ENCODE results near the gene GAREM1.

The GAREM1 gene

GRCh38 chr18:32319084-32319483 is 151.6 kb downstream of the GAREM1 start:
- no peaks in the 10 kb centered on the region for H3K4me1 ChIP-seq (ENCODE audit: control insufficient read depth in 1 of 2, insufficient read depth in 2 of 2, low read length in 2 of 2)
- no peak overlapping the region for H3K27ac ChIP-seq (ENCODE audit: low read depth, low read length)
- H3K27me3 ChIP-seq (ENCODE audit: control insufficient read depth in 1 of 2, insufficient read depth in 2 of 2, low read length in 2 of 2) = no peaks in the 10 kb centered on the region

GRCh38 chr18:32318581-32318980 is 152.1 kb downstream of the GAREM1 start:
- H3K4me3 ChIP-seq (ENCODE audit: low read depth in 1 of 2, low read length in 2 of 2) = no peak overlapping the region
- H3K4me1 ChIP-seq (ENCODE audit: control insufficient read depth in 1 of 2, insufficient read depth in 2 of 2, low read length in 2 of 2) = no peaks in the 10 kb centered on the region
- H3K9ac ChIP-seq (ENCODE audit: low read depth in 1 of 2, low read length in 2 of 2) = no peak overlapping the region
- no peak overlapping the region for H3K27ac ChIP-seq (ENCODE audit: low read depth, low read length)
- H3K9me3 ChIP-seq (ENCODE audit: control insufficient read depth in 1 of 2, low read length in 2 of 2) = no peaks in the 10 kb centered on the region
- H3K27me3 ChIP-seq (ENCODE audit: control insufficient read depth in 1 of 2, insufficient read depth in 2 of 2, low read length in 2 of 2) = no peaks in the 10 kb centered on the region
- no peaks in the 10 kb centered on the region for H3K36me3 ChIP-seq (ENCODE audit: control insufficient read depth in 1 of 2, insufficient read depth in 2 of 2, low read length in 2 of 2)

More at GRCh38 chr18:32319084-32319483, 151.6 kb downstream of the GAREM1 start:
- no peak overlapping the region for H3K4me3 ChIP-seq (ENCODE audit: low read depth in 1 of 2, low read length in 2 of 2)
- no peak overlapping the region for H3K9ac ChIP-seq (ENCODE audit: low read depth in 1 of 2, low read length in 2 of 2)
- H3K36me3 ChIP-seq (ENCODE audit: control insufficient read depth in 1 of 2, insufficient read depth in 2 of 2, low read length in 2 of 2) = no peaks in the 10 kb centered on the region
- H3K9me3 ChIP-seq (ENCODE audit: control insufficient read depth in 1 of 2, low read length in 2 of 2) = no peaks in the 10 kb centered on the region

- Histone ChIP-seq H3K4me3 (ENCODE audit: low read depth in 1 of 2, low read length in 2 of 2) (no peak overlapping the region), H3K27me3 (ENCODE audit: control insufficient read depth in 1 of 2, insufficient read depth in 2 of 2, low read length in 2 of 2) (no peaks in the 10 kb centered on the region), H3K9ac (ENCODE audit: low read depth in 1 of 2, low read length in 2 of 2) (no peak overlapping the region), H3K9me3 (ENCODE audit: control insufficient read depth in 1 of 2, low read length in 2 of 2) (no peaks in the 10 kb centered on the region), H3K36me3 (ENCODE audit: control insufficient read depth in 1 of 2, insufficient read depth in 2 of 2, low read length in 2 of 2) (no peaks in the 10 kb centered on the region), H3K27ac (ENCODE audit: low read depth, low read length) (no peak overlapping the region), H3K4me1 (ENCODE audit: control insufficient read depth in 1 of 2, insufficient read depth in 2 of 2, low read length in 2 of 2) (no peaks in the 10 kb centered on the region)
These were observed 153.0 kb downstream of the GAREM1 start for GRCh38 chr18:32317651-32318050.

- H3K27me3 ChIP-seq (ENCODE audit: control insufficient read depth in 1 of 2, insufficient read depth in 2 of 2, low read length in 2 of 2) = no peaks in the 10 kb centered on the region
- H3K36me3 ChIP-seq (ENCODE audit: control insufficient read depth in 1 of 2, insufficient read depth in 2 of 2, low read length in 2 of 2) = no peaks in the 10 kb centered on the region
- H3K4me3 ChIP-seq (ENCODE audit: low read depth in 1 of 2, low read length in 2 of 2) = no peak overlapping the region
- no peaks in the 10 kb centered on the region for H3K9me3 ChIP-seq (ENCODE audit: control insufficient read depth in 1 of 2, low read length in 2 of 2)
- H3K9ac ChIP-seq (ENCODE audit: low read depth in 1 of 2, low read length in 2 of 2) = no peak overlapping the region
- no peaks in the 10 kb centered on the region for H3K4me1 ChIP-seq (ENCODE audit: control insufficient read depth in 1 of 2, insufficient read depth in 2 of 2, low read length in 2 of 2)
- H3K27ac ChIP-seq (ENCODE audit: low read depth, low read length) = no peak overlapping the region
These were observed 154.8 kb downstream of the GAREM1 start for GRCh38 chr18:32315881-32316280.

- Histone ChIP-seq H3K9me3 (ENCODE audit: control insufficient read depth in 1 of 2, low read length in 2 of 2) (no peaks in the 10 kb centered on the region), H3K4me3 (ENCODE audit: low read depth in 1 of 2, low read length in 2 of 2) (no peak overlapping the region), H3K4me1 (ENCODE audit: control insufficient read depth in 1 of 2, insufficient read depth in 2 of 2, low read length in 2 of 2) (peaks cover 0 to 4% of the 10 kb centered on the region in 2 donors), H3K27me3 (ENCODE audit: control insufficient read depth in 1 of 2, insufficient read depth in 2 of 2, low read length in 2 of 2) (no peaks in the 10 kb centered on the region), H3K36me3 (ENCODE audit: control insufficient read depth in 1 of 2, insufficient read depth in 2 of 2, low read length in 2 of 2) (peaks cover 0 to 2% of the 10 kb centered on the region in 2 donors), H3K9ac (ENCODE audit: low read depth in 1 of 2, low read length in 2 of 2) (no peak overlapping the region), H3K27ac (ENCODE audit: low read depth, low read length) (no peak overlapping the region)
These were observed 159.9 kb downstream of the GAREM1 start for GRCh38 chr18:32310774-32311173.

- H3K9me3 ChIP-seq (ENCODE audit: control insufficient read depth in 1 of 2, low read length in 2 of 2) = no peaks in the 10 kb centered on the region
- H3K4me3 ChIP-seq (ENCODE audit: low read depth in 1 of 2, low read length in 2 of 2) = no peak overlapping the region
- H3K27me3 ChIP-seq (ENCODE audit: control insufficient read depth in 1 of 2, insufficient read depth in 2 of 2, low read length in 2 of 2) = no peaks in the 10 kb centered on the region
- H3K27ac ChIP-seq (ENCODE audit: low read depth, low read length) = no peak overlapping the region
- no peak overlapping the region for H3K9ac ChIP-seq (ENCODE audit: low read depth in 1 of 2, low read length in 2 of 2)
- peaks cover 0 to 2% of the 10 kb centered on the region in 2 donors for H3K36me3 ChIP-seq (ENCODE audit: control insufficient read depth in 1 of 2, insufficient read depth in 2 of 2, low read length in 2 of 2)
- H3K4me1 ChIP-seq (ENCODE audit: control insufficient read depth in 1 of 2, insufficient read depth in 2 of 2, low read length in 2 of 2) = peaks cover 0 to 4% of the 10 kb centered on the region in 2 donors
These were observed 160.6 kb downstream of the GAREM1 start for GRCh38 chr18:32310101-32310500.

GRCh38 chr18:32308493-32309120 is 162.1 kb downstream of the GAREM1 start:
- no peaks in the 10 kb centered on the region for H3K27me3 ChIP-seq (ENCODE audit: control insufficient read depth in 1 of 2, insufficient read depth in 2 of 2, low read length in 2 of 2)
- peaks cover 0 to 2% of the 10 kb centered on the region in 2 donors for H3K36me3 ChIP-seq (ENCODE audit: control insufficient read depth in 1 of 2, insufficient read depth in 2 of 2, low read length in 2 of 2)
- no peak overlapping the region for H3K9ac ChIP-seq (ENCODE audit: low read depth in 1 of 2, low read length in 2 of 2)
- no peaks in the 10 kb centered on the region for H3K9me3 ChIP-seq (ENCODE audit: control insufficient read depth in 1 of 2, low read length in 2 of 2)
- H3K4me3 ChIP-seq (ENCODE audit: low read depth in 1 of 2, low read length in 2 of 2) = no peak overlapping the region
- H3K27ac ChIP-seq (ENCODE audit: low read depth, low read length) = no peak overlapping the region
- H3K4me1 ChIP-seq (ENCODE audit: control insufficient read depth in 1 of 2, insufficient read depth in 2 of 2, low read length in 2 of 2) = peaks cover 0 to 4% of the 10 kb centered on the region in 2 donors

- no peaks in the 10 kb centered on the region for H3K27me3 ChIP-seq (ENCODE audit: control insufficient read depth in 1 of 2, insufficient read depth in 2 of 2, low read length in 2 of 2)
- H3K36me3 ChIP-seq (ENCODE audit: control insufficient read depth in 1 of 2, insufficient read depth in 2 of 2, low read length in 2 of 2) = no peaks in the 10 kb centered on the region
- H3K9ac ChIP-seq (ENCODE audit: low read depth in 1 of 2, low read length in 2 of 2) = no peak overlapping the region
- H3K9me3 ChIP-seq (ENCODE audit: control insufficient read depth in 1 of 2, low read length in 2 of 2) = no peaks in the 10 kb centered on the region
- H3K4me1 ChIP-seq (ENCODE audit: control insufficient read depth in 1 of 2, insufficient read depth in 2 of 2, low read length in 2 of 2) = peaks cover 4 to 7% of the 10 kb centered on the region in 2 donors
- H3K4me3 ChIP-seq (ENCODE audit: low read depth in 1 of 2, low read length in 2 of 2) = no peak overlapping the region
- H3K27ac ChIP-seq (ENCODE audit: low read depth, low read length) = no peak overlapping the region
These were observed 167.3 kb downstream of the GAREM1 start for GRCh38 chr18:32303400-32303799.

GRCh38 chr18:32302806-32303205 is 167.9 kb downstream of the GAREM1 start:
- Histone ChIP-seq H3K9me3 (ENCODE audit: control insufficient read depth in 1 of 2, low read length in 2 of 2) (no peaks in the 10 kb centered on the region), H3K9ac (ENCODE audit: low read depth in 1 of 2, low read length in 2 of 2) (no peak overlapping the region), H3K4me3 (ENCODE audit: low read depth in 1 of 2, low read length in 2 of 2) (no peak overlapping the region), H3K27ac (ENCODE audit: low read depth, low read length) (no peak overlapping the region), H3K27me3 (ENCODE audit: control insufficient read depth in 1 of 2, insufficient read depth in 2 of 2, low read length in 2 of 2) (no peaks in the 10 kb centered on the region), H3K4me1 (ENCODE audit: control insufficient read depth in 1 of 2, insufficient read depth in 2 of 2, low read length in 2 of 2) (peaks cover 10 to 12% of the 10 kb centered on the region in 2 donors), H3K36me3 (ENCODE audit: control insufficient read depth in 1 of 2, insufficient read depth in 2 of 2, low read length in 2 of 2) (no peaks in the 10 kb centered on the region)

- Histone ChIP-seq H3K4me3 (ENCODE audit: low read depth in 1 of 2, low read length in 2 of 2) (no peak overlapping the region), H3K27me3 (ENCODE audit: control insufficient read depth in 1 of 2, insufficient read depth in 2 of 2, low read length in 2 of 2) (no peaks in the 10 kb centered on the region), H3K4me1 (ENCODE audit: control insufficient read depth in 1 of 2, insufficient read depth in 2 of 2, low read length in 2 of 2) (peaks cover 12 to 14% of the 10 kb centered on the region in 2 donors), H3K9ac (ENCODE audit: low read depth in 1 of 2, low read length in 2 of 2) (no peak overlapping the region), H3K9me3 (ENCODE audit: control insufficient read depth in 1 of 2, low read length in 2 of 2) (no peaks in the 10 kb centered on the region), H3K27ac (ENCODE audit: low read depth, low read length) (no peak overlapping the region), H3K36me3 (ENCODE audit: control insufficient read depth in 1 of 2, insufficient read depth in 2 of 2, low read length in 2 of 2) (no peaks in the 10 kb centered on the region)
These were observed 168.5 kb downstream of the GAREM1 start for GRCh38 chr18:32301976-32302743.

All from duodenal mucosa (tissue), 2 donors.